ENCODE results near the gene CAMSAP2.
A peak's percentile ranks its signal among the peaks of the same experiment; 100 is the strongest.
"Not testable (repeated sequence)": the region's sequence is repeated elsewhere in the genome, so short reads cannot be mapped to it uniquely, and the experiment has no call there.

CAMSAP2 gene

GRCh38 chr1:200738949-200739651 lies 407 bp downstream of the CAMSAP2 start:
- peak; percentile 87 for DNase-seq (ENCODE audit: low spot score)

GRCh38 chr1:200739702-200740570 lies 1.2 kb downstream of the CAMSAP2 start:
- no peak for DNase-seq (ENCODE audit: low spot score)

GRCh38 chr1:200740571-200741208 lies 2.0 kb downstream of the CAMSAP2 start:
- no peak for DNase-seq (ENCODE audit: low spot score)

- no peak for DNase-seq (ENCODE audit: low spot score)
These were observed 3.0 kb downstream of the CAMSAP2 start for GRCh38 chr1:200741551-200742207.

GRCh38 chr1:200744143-200744542 lies 5.5 kb downstream of the CAMSAP2 start:
- no peak for DNase-seq (ENCODE audit: low spot score)

GRCh38 chr1:200749090-200749489 lies 10.4 kb downstream of the CAMSAP2 start:
- no peak for DNase-seq (ENCODE audit: low spot score)

- not testable (repeated sequence) for DNase-seq (ENCODE audit: low spot score)
These were observed 12.1 kb downstream of the CAMSAP2 start for GRCh38 chr1:200750749-200751148.

GRCh38 chr1:200751717-200752116 lies 13.0 kb downstream of the CAMSAP2 start:
- DNase-seq (ENCODE audit: low spot score) = no peak

- no peak for DNase-seq (ENCODE audit: low spot score)
These were observed 15.0 kb downstream of the CAMSAP2 start for GRCh38 chr1:200753650-200754198.

GRCh38 chr1:200755456-200755855 lies 16.8 kb downstream of the CAMSAP2 start:
- DNase-seq (ENCODE audit: low spot score) = no peak

- no peak for DNase-seq (ENCODE audit: low spot score)
These were observed 23.4 kb downstream of the CAMSAP2 start for GRCh38 chr1:200762089-200762488.

GRCh38 chr1:200767321-200767720 lies 28.6 kb downstream of the CAMSAP2 start:
- no peak for DNase-seq (ENCODE audit: low spot score)

- no peak for DNase-seq (ENCODE audit: low spot score)
These were observed 33.2 kb downstream of the CAMSAP2 start for GRCh38 chr1:200771625-200772555.

- DNase-seq (ENCODE audit: low spot score) = no peak
These were observed 35.6 kb downstream of the CAMSAP2 start for GRCh38 chr1:200774311-200774710.

GRCh38 chr1:200774735-200775444 lies 36.2 kb downstream of the CAMSAP2 start:
- DNase-seq (ENCODE audit: low spot score) = no peak

- DNase-seq (ENCODE audit: low spot score) = no peak
These were observed 37.2 kb downstream of the CAMSAP2 start for GRCh38 chr1:200775850-200776249.

- DNase-seq (ENCODE audit: low spot score) = no peak
These were observed 38.3 kb downstream of the CAMSAP2 start for GRCh38 chr1:200776949-200777348.

- no peak for DNase-seq (ENCODE audit: low spot score)
These were observed 40.1 kb downstream of the CAMSAP2 start for GRCh38 chr1:200778766-200779165.

- no peak for DNase-seq (ENCODE audit: low spot score)
These were observed 40.6 kb downstream of the CAMSAP2 start for GRCh38 chr1:200779326-200779725.
